Activated CD8-positive, alpha-beta memory T cell treated with anti-CD3 and anti-CD28 coated beads for 1 hour (primary cell): Measurements from ENCODE around the gene OR56B4.
"Not testable (repeated sequence)": the region's sequence is repeated elsewhere in the genome, so short reads cannot be mapped to it uniquely, and the experiment has no call there.

Source experiments
- DNase-seq, 2 donors: peaks; one replicate each; pipeline ENCODE4 v3.0.0-alpha.2; 2020; ENCODE audit warnings: low read depth in 1 of 2; ENCODE audit errors: extremely low read depth in 1 of 2

OR56B4 gene

GRCh38 chr11:6143737-6144136 is 36.3 kb downstream of the OR56B4 start:
- DNase-seq, result not testable (repeated sequence)

GRCh38 chr11:6151117-6151516 is 43.6 kb downstream of the OR56B4 start:
- DNase-seq, result no peak

GRCh38 chr11:6152126-6152525 is 44.6 kb downstream of the OR56B4 start:
- DNase-seq, result no peak

- DNase-seq, result no peak
Observed at GRCh38 chr11:6156628-6157359, 49.3 kb downstream of the OR56B4 start.
